IgD-negative memory B cell (primary cell): ENCODE results near the gene ADA. TPM values are rescaled to one million over a fixed set of nuclear protein-coding genes. Genes with fewer than 3 reads are reported as not detected.
"Not testable (repeated sequence)": the region's sequence is repeated elsewhere in the genome, so short reads cannot be mapped to it uniquely, and the experiment has no call there.

ENCODE experiments used
- H3K27ac Mint-ChIP-seq, 3 donors: one replicate each; pipeline ENCODE4 v1.8.0; 2020 to 2022; ENCODE audit warnings: mild to moderate bottlenecking in 3 of 3, mixed read lengths in 3 of 3, moderate library complexity in 1 of 3
- H3K27me3 Mint-ChIP-seq: one replicate; pipeline ENCODE4 v1.8.0; 2021; ENCODE audit warnings: mixed read lengths
- H3K36me3 Mint-ChIP-seq: one replicate; pipeline ENCODE4 v1.8.0; 2020; ENCODE audit warnings: mild to moderate bottlenecking, mixed read lengths
- H3K4me1 Mint-ChIP-seq, 3 donors: one replicate each; pipeline ENCODE4 v1.8.0; 2020 to 2022; ENCODE audit warnings: mixed read lengths in 3 of 3, mild to moderate bottlenecking in 1 of 3
- H3K4me3 Mint-ChIP-seq, 4 donors: one replicate each; pipeline ENCODE4 v1.8.0; 2020 to 2022; ENCODE audit warnings: mild to moderate bottlenecking in 4 of 4, mixed read lengths in 4 of 4, moderate library complexity in 3 of 4
- H3K9me3 Mint-ChIP-seq, 3 donors: one replicate each; pipeline ENCODE4 v1.8.0; 2020 to 2021; ENCODE audit warnings: mixed read lengths in 3 of 3, mild to moderate bottlenecking in 1 of 3
- polyA plus RNA-seq: library from polyadenylated mRNA; unstranded; fragments of 300-500 nt; fragmentation: Illumina TruSeq; gene quantifications from one replicate; pipeline ENCODE4 v1.2.3, GENCODE V29; 2021

The ADA gene
- polyA plus RNA-seq, 1 donor from 2014 or later, result 10.5 TPM

DNA sequence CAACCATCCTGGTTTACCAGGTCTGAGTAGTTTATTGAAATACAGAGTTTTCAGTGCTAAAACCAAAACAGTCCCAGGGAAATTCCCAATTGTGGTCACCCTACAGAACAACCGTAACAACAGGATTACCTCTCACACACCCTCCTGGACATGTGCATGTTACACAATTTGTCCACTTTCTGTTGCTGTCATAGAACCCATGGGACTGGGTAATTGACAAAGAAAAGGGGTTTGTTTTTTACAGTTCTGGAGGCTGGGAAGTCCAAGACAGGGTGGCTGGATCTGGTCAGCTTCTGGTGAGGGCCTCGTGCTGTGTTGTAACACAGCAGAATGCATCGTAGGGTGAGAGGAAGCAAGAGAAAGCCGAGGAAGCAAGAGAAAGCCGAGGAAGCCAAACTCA lies 9.1 kb upstream of the ADA start:
- H3K27me3 Mint-ChIP-seq, result no peaks in the 10 kb centered on the region
- H3K9me3 Mint-ChIP-seq, result peaks cover 0 to 3% (median 0%) of the 10 kb centered on the region in 3 donors
- no peak overlapping the region for H3K4me3 Mint-ChIP-seq
- H3K4me1 Mint-ChIP-seq, result peaks cover 0 to 1% (median 0%) of the 10 kb centered on the region in 3 donors
- H3K27ac Mint-ChIP-seq, result peak overlapping the region in 1 of 3 donors; percentile 61
- H3K36me3 Mint-ChIP-seq, result no peaks in the 10 kb centered on the region

- H3K9me3 Mint-ChIP-seq, result peaks cover 0 to 3% (median 0%) of the 10 kb centered on the region in 3 donors
- peaks cover 0 to 1% (median 0%) of the 10 kb centered on the region in 3 donors for H3K4me1 Mint-ChIP-seq
- no peaks in the 10 kb centered on the region for H3K36me3 Mint-ChIP-seq
- H3K27ac Mint-ChIP-seq, result peak overlapping the region in 1 of 3 donors; percentile 71
- peak overlapping the region in 1 of 4 donors; percentile 40 for H3K4me3 Mint-ChIP-seq
- H3K27me3 Mint-ChIP-seq, result no peaks in the 10 kb centered on the region
Measured at GRCh38 chr20:44659931-44660330, 8.4 kb upstream of the ADA start.

GRCh38 chr20:44658810-44659209 lies 7.3 kb upstream of the ADA start:
- Mint-ChIP-seq H3K4me3 (no peak overlapping the region), H3K27ac (peak overlapping the region in 1 of 3 donors; percentile 40), H3K36me3 (peaks cover 1% of the 10 kb centered on the region), H3K9me3 (peaks cover 0 to 3% (median 0%) of the 10 kb centered on the region in 3 donors), H3K4me1 (no peaks in the 10 kb centered on the region), H3K27me3 (no peaks in the 10 kb centered on the region)

DNA sequence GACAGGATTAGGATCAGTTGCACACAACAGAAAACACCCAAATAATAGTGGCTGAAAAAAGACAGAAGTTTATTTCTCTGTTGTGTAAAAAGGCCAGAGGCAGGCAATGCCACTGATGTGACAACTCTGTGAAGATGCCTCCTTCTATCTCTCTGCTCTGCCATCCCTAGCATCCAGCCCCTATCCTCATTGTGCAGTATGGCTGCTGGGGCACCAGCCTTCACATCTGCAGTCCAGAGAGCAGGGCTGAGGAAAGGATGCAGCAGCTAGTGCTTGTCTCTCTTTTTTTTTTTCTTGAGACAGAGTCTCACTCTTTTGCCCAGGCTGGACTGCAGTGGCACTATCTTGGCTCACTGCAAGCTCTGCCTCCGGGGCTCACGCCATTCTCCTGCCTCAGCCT lies 6.4 kb upstream of the ADA start:
- Mint-ChIP-seq H3K36me3 (peaks cover 1% of the 10 kb centered on the region), H3K4me3 (no peak overlapping the region), H3K9me3 (peaks cover 0 to 3% (median 0%) of the 10 kb centered on the region in 3 donors), H3K27me3 (no peaks in the 10 kb centered on the region), H3K4me1 (peaks cover 0 to 3% (median 3%) of the 10 kb centered on the region in 3 donors), H3K27ac (no peak overlapping the region)

DNA sequence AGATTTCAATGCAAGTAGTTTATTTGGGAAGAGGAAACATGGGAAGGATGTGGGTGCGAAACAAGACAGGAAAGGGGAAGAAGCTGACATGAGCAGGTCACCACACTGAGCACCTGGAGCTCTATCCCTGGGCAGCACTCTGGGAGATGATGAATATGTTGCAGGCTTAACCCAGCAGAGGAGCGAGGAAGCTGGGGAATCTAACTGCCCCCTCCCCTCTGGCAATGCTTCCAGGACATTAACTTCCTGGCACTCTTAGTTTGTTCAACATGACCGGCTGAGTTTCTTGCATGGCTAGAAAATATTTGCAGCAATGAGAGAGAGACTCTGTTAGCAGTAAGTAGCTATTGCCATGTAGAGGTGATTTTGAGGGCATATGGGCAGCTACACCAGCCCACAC lies 4.9 kb upstream of the ADA start:
- Mint-ChIP-seq H3K27me3 (no peaks in the 10 kb centered on the region), H3K27ac (no peak overlapping the region), H3K4me3 (no peak overlapping the region), H3K36me3 (peaks cover 1% of the 10 kb centered on the region), H3K9me3 (peaks cover 0 to 3% (median 0%) of the 10 kb centered on the region in 3 donors), H3K4me1 (peaks cover 5 to 7% (median 6%) of the 10 kb centered on the region in 3 donors)

DNA sequence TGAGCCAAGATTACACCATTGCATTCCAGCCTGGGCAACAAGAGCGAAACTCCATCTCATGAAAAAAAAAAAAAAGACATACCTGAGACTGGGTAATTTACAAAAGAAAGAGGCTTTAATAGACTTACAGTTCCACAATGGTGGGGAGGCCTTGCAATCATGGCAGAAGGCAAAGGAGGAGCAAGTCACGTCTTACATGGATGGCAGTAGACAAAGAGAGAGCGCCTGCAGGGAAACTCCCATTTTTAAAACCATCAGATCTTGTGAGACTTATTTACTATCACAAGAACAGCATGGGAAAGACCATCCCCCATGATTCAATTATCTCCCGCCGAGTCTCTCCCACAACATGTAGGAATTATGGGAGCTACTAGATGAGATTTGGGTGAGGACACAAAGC lies 2.7 kb upstream of the ADA start:
- H3K36me3 Mint-ChIP-seq, H3K9me3 Mint-ChIP-seq, H3K27me3 Mint-ChIP-seq, H3K27ac Mint-ChIP-seq: not testable (repeated sequence)
- Mint-ChIP-seq H3K4me1 (peaks cover 12 to 18% (median 15%) of the 10 kb centered on the region in 3 donors), H3K4me3 (peak overlapping the region in 2 of 4 donors; percentile 21 to 41)

DNA sequence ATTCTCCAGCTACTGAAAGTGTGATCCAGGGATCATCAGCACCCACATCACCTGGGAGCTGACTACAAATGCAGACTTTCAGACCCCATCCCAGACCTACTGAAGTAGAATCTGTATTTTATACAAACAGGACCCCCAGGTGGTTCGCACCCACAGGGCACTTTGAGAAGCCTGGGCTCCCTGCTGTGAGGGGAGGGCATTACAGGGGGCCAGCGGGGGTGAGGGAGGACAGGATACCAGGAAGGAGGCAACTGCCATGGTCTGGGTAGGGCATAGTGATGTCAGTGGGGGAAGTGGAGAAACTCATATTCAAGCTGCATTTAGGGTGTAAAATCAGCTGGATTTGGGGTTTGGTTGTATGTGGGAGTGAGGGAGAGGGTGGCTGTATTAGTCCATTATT lies 2.0 kb upstream of the ADA start:
- Mint-ChIP-seq H3K4me1 (peaks cover 14 to 23% (median 16%) of the 10 kb centered on the region in 3 donors), H3K4me3 (peak overlapping the region; percentile 47 to 91 (median 66)), H3K27me3 (no peaks in the 10 kb centered on the region), H3K27ac (peak overlapping the region in 2 of 3 donors; percentile 16 to 86), H3K36me3 (peaks cover 1% of the 10 kb centered on the region), H3K9me3 (peaks cover 0 to 3% (median 0%) of the 10 kb centered on the region in 3 donors)

DNA sequence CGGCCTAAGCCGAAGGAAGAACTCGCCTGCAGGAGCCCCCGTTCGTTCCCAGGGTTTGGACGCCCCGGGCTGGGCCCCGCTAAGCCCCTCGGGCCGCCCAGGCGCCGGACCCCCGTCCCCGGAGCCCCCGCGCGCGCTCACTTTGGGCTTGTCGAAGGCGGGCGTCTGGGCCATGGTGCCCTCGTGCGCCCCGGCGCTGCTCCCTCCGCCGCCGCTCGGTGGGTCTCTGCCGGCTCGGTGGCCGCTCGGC lies 140 bp downstream of the ADA start:
- Mint-ChIP-seq H3K27ac (no peak overlapping the region), H3K4me1 (peaks cover 21 to 36% (median 27%) of the 10 kb centered on the region in 3 donors), H3K9me3 (no peaks in the 10 kb centered on the region), H3K4me3 (peak overlapping the region; percentile 81 to 96 (median 93)), H3K27me3 (peaks cover 2% of the 10 kb centered on the region), H3K36me3 (peaks cover 1% of the 10 kb centered on the region)

GRCh38 chr20:44650771-44651433 lies 597 bp downstream of the ADA start:
- H3K4me1 Mint-ChIP-seq, result peaks cover 26 to 41% (median 31%) of the 10 kb centered on the region in 3 donors
- H3K27ac Mint-ChIP-seq, result peak overlapping the region in 1 of 3 donors; percentile 80
- no peaks in the 10 kb centered on the region for H3K9me3 Mint-ChIP-seq
- H3K27me3 Mint-ChIP-seq, result peaks cover 2% of the 10 kb centered on the region
- peaks cover 1% of the 10 kb centered on the region for H3K36me3 Mint-ChIP-seq
- peak overlapping the region; percentile 81 to 96 (median 89) for H3K4me3 Mint-ChIP-seq

DNA sequence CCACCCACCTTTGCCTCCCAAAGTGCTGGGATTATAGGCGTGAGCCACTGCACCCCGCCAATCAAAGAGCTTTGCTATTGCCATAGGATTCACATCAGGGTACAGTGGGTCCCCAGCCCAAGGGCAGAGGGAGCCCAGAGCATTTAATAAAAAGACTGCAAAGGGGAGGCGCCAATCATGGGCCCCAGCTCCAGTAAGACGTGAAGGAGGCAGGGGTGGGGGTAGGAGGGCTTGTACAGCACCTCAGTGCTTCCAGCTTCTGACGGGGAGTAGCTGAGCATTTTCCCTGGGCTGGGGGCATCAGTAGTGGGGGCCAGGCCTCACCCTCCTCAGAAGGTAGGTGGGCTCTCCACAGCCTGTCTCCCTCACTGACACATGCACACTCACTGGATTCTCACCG lies 1.5 kb downstream of the ADA start:
- H3K9me3 Mint-ChIP-seq, result no peaks in the 10 kb centered on the region
- H3K27ac Mint-ChIP-seq, result no peak overlapping the region
- peaks cover 1% of the 10 kb centered on the region for H3K36me3 Mint-ChIP-seq

GRCh38 chr20:44649126-44649525 lies 2.4 kb downstream of the ADA start:
- Mint-ChIP-seq H3K27me3 (peaks cover 2% of the 10 kb centered on the region), H3K27ac (peak overlapping the region in 1 of 3 donors; percentile 30), H3K36me3 (peaks cover under 1% of the 10 kb centered on the region)

More for the DNA sequence above, 1.5 kb downstream of the ADA start:
- Mint-ChIP-seq H3K4me1 (peaks cover 27 to 49% (median 36%) of the 10 kb centered on the region in 3 donors), H3K27me3 (peaks cover 2% of the 10 kb centered on the region), H3K4me3 (peak overlapping the region; percentile 44 to 83 (median 76))

GRCh38 chr20:44648579-44648978 lies 2.9 kb downstream of the ADA start:
- H3K4me1 Mint-ChIP-seq, result peaks cover 34 to 61% (median 46%) of the 10 kb centered on the region in 3 donors
- no peaks in the 10 kb centered on the region for H3K9me3 Mint-ChIP-seq
- H3K4me3 Mint-ChIP-seq, result peak overlapping the region in 2 of 4 donors; percentile 13 to 80
- peak overlapping the region in 1 of 3 donors; percentile 64 for H3K27ac Mint-ChIP-seq
- H3K36me3 Mint-ChIP-seq, result no peaks in the 10 kb centered on the region
- peaks cover 2% of the 10 kb centered on the region for H3K27me3 Mint-ChIP-seq

More at GRCh38 chr20:44649126-44649525, 2.4 kb downstream of the ADA start:
- peak overlapping the region in 2 of 4 donors; percentile 47 to 80 for H3K4me3 Mint-ChIP-seq
- no peaks in the 10 kb centered on the region for H3K9me3 Mint-ChIP-seq
- peaks cover 31 to 57% (median 43%) of the 10 kb centered on the region in 3 donors for H3K4me1 Mint-ChIP-seq

DNA sequence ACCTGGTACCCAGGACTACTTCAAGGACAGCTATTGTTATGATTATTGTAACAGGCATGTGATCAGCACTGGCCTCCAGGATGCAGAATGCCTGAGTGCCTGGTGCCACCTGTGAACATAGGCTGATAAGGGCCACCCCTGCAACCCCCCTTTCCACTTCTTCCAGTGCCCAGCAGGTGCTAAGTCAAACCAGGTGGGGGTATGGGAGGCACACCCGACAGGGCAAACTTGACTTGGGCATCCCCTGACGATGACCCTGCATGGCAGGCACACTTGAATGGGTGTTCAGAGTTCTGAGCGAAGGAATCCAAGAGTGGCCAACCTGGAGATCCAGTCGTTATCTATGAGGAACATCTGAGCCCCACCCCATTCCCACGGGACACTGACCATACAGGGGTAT lies 3.4 kb downstream of the ADA start:
- Mint-ChIP-seq H3K36me3 (no peaks in the 10 kb centered on the region), H3K4me3 (peak overlapping the region in 1 of 4 donors; percentile 67), H3K27me3 (peaks cover 2% of the 10 kb centered on the region), H3K9me3 (no peaks in the 10 kb centered on the region), H3K4me1 (peaks cover 38 to 64% (median 49%) of the 10 kb centered on the region in 3 donors), H3K27ac (peak overlapping the region in 2 of 3 donors; percentile 64 to 98)

DNA sequence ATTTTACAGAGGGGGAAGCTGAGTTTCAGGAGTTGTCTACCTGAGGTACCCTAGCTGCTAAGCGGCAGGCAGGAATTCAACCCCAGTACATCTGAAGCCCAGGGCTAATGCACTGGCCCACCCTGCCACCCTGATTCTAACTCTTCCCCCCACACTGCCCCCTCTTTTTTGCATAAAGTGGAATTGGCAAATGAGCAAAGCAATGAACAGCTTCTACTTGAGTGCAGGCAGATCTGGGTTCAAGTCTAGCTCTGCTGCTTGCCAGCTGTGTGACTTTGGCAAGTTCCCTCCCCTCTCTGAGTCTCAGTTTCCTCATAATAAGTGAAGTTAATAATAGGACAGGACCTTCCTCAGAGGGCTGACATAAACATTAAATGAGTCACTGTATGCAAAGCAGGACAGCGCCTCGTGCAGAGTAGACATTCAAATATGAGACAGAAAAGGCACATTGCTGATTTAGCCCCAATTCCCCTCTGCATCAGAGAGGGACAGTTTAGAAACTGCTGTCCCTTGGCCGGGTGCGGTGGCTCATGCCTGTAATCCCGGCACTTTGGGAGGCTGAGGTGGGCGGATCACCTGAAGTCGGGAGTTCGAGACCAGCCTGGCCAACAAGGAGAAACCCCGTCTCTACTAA lies 4.7 kb downstream of the ADA start:
- H3K27me3 Mint-ChIP-seq, result peaks cover 2% of the 10 kb centered on the region

GRCh38 chr20:44646023-44646640 lies 5.4 kb downstream of the ADA start:
- H3K4me1 Mint-ChIP-seq, result peaks cover 47 to 74% (median 63%) of the 10 kb centered on the region in 3 donors
- H3K27ac Mint-ChIP-seq, result peak overlapping the region; percentile 78 to 98 (median 94)
- H3K4me3 Mint-ChIP-seq, result peak overlapping the region; percentile 77 to 91 (median 80)
- H3K9me3 Mint-ChIP-seq, result no peaks in the 10 kb centered on the region
- no peaks in the 10 kb centered on the region for H3K36me3 Mint-ChIP-seq
- H3K27me3 Mint-ChIP-seq, result peaks cover 2% of the 10 kb centered on the region

More for the DNA sequence above, 4.7 kb downstream of the ADA start:
- H3K27ac Mint-ChIP-seq, result peak overlapping the region; percentile 78 to 98 (median 94)
- H3K36me3 Mint-ChIP-seq, result no peaks in the 10 kb centered on the region
- peak overlapping the region; percentile 77 to 91 (median 80) for H3K4me3 Mint-ChIP-seq
- no peaks in the 10 kb centered on the region for H3K9me3 Mint-ChIP-seq
- peaks cover 44 to 70% (median 59%) of the 10 kb centered on the region in 3 donors for H3K4me1 Mint-ChIP-seq
